DMS79 treated with DMSO at 0.1 percent for 48 hours (cell line): ENCODE data around the gene TTBK1.
"Not testable (repeated sequence)": the region's sequence is repeated elsewhere in the genome, so short reads cannot be mapped to it uniquely, and the experiment has no call there.

Source experiments
- DNase-seq: peaks from one replicate; lab custom pipeline; 2025; lab: John Stamatoyannopoulos, UW

TTBK1 gene

DNA sequence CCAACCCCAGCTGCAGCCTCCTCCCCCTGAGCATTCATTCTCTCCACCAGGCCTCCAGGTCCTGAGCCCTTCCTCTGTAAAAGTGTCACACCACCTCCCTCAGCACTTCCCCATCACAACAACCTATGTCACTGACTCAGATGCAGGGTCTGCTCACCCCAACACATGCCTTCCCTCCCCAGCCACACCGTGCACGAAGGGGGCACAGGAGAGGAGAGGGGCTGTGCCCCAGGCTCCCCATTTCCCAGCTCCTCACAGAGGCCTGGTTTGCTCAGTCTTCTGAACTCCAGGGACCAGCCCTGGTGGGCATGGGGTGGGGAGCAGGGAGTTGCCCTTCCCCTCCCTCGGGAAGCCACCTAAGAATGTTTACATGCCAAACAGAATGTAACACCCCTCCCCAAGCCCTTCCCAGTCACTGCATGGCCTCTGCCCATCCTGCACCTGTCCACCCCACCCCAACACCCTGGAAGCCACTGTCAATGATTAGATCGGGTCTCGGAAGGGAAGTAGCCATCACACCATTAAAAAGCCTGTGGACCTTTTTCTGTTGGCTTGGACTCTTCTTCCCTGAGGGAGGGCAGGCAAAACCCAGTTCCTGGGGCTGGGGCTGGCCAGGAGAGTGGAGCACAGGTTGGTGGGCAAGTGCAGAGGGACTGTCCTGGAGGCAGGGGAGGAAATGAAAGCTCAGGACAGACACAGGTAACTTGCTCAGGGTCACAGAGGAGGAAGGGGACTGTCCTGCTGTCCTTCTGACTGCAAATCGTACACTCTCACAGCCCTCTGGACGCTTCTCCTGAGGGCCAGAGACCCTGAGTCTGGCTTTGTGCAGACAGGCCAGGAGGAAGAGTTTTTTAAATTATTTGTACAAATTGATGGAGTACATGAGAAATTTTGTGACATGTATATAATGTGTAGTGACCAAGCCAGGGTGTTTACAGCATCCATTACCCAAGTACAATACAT, 44.7 kb downstream of the TTBK1 start:
- no peak for DNase-seq

DNA sequence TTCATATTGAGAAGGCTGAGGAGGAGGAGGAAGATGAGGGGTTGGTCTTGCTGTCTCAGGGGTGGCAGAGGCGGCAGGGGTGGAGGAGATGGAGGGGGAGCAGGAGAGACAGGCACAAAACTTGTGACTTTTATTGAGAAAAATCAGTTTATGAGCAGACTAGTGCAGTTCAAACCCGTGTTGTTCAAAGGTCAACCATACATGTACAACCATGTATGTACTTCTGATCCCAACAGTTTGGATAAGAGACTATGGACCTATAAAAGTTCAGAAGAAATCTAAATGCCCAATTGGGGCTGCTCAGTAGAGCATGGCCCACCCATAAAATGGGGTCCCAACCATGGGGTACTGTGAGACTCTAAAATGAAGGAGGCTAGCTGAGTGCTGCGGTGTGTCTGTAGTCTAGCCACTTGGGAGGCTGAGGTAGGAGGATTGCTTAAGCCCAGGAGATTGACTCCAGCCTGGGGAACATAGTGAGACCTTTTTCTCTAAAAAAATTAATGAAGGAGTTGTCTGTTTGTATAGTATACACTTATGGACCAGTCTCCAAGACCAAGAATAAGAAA, 47.1 kb downstream of the TTBK1 start:
- DNase-seq = no peak

DNA sequence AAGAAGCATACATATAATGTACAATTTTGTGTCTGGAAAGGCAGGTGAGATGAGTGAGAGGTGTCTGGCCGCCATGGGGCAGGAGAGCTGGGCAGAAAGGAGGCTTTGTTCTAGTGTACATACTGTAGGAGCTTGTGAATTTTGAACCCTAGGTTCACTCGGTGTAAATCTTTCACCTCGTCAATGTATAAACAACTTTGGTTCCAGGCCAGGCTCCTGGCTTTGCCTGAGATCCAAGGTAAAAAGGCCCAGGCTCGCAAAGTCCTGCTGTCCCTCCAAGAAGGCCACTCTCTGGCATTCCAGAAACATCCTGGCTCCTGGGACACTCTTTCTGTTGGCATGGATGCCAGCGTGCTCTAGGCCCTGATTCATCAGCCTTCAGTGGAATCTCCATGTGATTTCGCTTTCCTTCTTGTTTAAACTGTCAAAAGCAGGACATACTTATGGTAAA, 47.6 kb downstream of the TTBK1 start:
- DNase-seq = no peak

DNA sequence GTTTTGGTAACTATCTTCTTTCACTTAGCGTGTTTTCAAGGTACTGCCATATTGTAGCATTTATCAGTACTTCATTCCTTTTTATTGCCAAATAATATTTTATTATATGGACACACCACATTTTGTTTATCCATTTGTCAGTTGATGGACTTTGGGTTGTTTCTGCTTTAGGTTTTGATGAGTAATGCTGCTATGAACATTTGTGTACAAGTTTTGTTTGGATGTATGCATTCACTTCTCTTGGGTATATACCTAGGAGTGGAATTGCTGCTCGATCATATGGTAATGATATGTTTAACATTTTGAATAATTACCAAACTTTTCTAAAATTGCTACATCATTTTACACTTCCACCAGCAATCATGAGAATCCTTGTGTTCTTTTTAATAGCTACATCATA, 48.4 kb downstream of the TTBK1 start:
- DNase-seq = no peak

DNA sequence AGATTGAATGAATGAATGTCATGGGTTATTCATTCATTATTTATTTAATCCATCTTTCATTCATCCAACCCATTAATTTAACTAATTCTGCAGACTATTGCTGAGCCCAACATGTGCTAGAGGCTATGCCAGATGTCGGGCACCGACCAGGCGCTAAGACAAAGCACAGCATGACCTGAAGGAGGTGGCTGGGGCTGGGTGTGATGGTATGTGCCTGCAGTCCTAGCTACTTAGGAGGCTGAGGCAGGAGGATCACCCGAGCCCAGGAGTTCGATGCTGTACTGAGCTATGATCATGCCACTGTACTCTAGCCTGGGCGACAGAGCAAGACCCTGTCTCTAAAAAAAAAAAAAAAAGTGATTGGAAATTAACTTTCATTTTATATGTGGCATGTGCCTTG, 49.1 kb downstream of the TTBK1 start:
- DNase-seq = no peak

GRCh38 chr6:43292763-43293318, 49.6 kb downstream of the TTBK1 start:
- no peak for DNase-seq

DNA sequence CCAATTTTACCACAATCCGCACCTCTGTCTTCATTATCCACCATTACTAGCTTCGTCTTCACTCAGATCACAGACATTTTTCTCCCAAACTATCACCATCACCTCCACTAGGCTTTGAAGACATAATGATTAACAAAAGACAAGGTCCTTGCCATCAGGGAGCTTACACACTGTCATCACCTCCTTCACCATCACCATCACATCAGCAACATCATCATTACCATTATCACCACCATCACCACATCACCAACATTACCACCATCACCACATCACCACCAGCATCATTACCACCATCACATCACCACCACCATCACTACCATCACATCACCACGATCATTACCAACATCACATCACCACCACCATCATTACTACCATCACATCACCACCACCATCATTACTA, 50.4 kb downstream of the TTBK1 start:
- DNase-seq = no peak

DNA sequence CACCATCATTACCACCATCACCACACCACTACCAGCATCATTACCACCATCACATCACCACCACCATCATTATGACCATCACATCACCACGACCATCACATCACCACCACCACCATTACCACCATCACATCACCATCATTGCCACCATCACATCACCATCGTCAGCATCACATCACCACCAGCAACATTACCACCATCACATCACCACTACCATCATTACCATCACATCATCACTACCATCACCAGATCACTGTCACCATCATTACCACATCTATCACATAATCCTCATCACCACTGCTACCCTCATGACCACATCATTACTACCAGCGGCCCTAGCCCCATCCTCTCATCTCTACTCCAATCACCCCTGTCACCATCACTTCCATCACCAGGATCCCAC, 51.3 kb downstream of the TTBK1 start:
- no peak for DNase-seq

DNA sequence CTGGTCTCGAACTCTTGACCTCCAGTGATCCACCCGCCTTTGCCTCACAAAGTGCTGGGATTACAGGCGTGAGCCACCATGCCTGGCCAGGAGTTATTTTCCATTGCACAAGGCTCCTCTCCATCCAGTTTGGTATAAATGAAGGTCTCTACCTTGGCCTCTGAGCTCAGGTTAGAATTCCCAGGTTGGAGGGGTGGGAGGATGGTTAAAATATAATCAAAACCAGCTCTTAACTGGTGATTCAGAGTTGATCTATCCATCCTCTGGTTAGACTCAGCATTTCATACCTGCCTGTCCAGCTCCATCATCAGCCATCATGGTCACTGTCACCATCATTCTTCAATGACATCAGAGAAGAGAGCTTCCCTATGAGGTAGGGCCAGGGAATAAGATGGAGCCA, 52.2 kb downstream of the TTBK1 start:
- no peak for DNase-seq

DNA sequence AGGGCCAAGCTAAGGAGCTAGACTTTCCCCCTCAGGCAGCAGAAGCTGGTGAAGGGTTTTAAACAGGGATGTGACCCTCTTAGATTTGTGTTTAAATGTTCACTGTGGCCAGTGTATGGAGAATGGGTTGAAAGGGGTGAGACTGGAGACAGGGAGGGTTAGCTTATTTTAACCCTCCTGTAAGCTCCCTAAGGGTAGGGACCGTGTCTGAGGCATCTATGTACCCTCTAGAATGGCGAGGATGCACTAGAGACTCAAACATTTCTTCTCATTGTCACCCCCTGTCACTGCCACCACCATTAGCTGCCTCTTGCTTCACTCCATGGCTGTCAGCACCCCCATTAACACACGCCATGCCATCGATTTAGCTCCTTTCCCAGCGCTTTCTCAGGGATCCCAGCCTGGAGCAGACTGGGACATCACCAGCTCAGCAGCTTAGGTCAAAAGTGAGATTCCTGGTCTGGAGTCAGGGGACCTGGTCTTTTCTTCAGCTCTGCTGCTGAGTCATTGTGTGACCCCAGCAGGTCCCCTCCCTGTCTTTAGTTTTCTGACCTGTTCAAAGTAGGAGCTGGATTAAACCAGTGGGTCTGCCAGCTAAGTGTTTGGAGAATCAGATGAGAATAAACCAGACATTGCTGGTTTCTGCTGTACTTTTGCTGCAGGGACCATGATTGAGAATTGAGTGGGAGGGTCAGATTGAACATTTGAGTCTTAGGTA, 53.7 kb downstream of the TTBK1 start:
- DNase-seq = no peak

DNA sequence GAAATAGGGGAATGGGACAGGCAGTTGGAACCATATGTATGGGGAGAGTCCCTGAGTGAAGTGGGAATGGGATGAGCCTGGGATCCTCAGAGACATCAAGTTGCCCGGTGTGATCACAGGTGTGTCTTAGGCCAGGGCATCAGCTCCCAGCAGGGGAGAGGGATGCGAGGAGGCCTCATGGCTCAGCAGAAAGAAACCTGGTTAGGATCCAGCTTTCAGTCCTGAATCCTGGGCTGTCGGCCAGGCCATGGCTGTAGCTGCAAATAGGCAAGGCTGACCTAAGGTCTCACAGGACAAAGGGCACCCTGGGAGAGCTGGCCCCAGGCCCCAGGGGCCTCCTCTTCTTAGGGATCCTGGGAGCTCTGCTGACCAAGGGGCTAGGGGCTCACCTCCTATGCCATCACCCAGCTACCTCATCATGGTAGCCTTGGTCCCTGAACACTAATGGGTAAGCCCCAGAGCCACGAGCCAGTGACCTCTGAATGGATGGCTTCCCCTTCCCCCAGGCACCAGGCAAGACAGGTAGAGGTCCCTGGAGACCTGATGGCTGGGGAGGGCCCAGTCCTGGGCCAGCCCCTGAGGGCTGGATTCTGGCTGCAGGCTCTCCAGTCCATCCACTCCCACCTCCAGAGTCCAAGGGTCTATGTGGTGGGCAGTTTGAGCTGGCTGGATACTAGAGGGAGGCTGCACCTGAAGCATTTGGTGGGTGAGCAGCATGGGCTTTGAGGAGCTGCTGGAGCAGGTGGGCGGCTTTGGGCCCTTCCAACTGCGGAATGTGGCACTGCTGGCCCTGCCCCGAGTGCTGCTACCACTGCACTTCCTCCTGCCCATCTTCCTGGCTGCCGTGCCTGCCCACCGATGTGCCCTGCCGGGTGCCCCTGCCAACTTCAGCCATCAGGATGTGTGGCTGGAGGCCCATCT, 54.6 kb downstream of the TTBK1 start, which contains the start of gene SLC22A7:
Gene SLC22A7, plus strand, starts transcription at position 617 of the 921 bp plus-strand sequence. Its CDS starts 99 bp downstream, at position 716.
- DNase-seq = no peak

DNA sequence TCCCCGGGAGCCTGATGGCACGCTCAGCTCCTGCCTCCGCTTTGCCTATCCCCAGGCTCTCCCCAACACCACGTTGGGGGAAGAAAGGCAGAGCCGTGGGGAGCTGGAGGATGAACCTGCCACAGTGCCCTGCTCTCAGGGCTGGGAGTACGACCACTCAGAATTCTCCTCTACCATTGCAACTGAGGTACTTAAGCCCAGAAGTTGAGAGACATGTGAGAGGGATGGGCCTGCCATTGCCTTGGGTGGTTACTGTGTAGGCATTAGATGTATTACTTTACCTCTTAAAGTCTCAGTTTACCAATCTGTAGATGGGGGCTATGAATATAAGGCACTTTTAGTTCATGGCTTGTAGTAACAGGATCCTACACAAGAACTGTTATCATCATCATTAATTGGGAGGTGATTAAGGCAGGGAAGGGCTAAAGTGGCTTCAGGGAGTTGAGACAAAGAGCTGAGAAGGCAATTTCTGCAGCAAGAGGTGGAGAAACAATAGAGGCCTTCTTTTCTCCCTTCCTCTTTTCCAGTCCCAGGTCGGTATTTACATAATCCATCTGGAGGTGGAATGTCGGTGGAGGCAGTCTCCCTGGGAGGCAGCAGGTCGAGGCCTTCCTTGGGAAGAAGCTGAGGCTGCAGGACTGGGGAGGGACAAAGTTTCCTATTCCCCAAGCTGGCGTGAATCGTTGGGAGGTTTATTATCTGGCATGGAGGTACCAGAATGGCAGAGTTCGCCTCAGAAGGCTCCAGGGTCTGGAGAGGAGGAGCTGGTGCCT, 55.5 kb downstream of the TTBK1 start:
- DNase-seq = no peak

DNA sequence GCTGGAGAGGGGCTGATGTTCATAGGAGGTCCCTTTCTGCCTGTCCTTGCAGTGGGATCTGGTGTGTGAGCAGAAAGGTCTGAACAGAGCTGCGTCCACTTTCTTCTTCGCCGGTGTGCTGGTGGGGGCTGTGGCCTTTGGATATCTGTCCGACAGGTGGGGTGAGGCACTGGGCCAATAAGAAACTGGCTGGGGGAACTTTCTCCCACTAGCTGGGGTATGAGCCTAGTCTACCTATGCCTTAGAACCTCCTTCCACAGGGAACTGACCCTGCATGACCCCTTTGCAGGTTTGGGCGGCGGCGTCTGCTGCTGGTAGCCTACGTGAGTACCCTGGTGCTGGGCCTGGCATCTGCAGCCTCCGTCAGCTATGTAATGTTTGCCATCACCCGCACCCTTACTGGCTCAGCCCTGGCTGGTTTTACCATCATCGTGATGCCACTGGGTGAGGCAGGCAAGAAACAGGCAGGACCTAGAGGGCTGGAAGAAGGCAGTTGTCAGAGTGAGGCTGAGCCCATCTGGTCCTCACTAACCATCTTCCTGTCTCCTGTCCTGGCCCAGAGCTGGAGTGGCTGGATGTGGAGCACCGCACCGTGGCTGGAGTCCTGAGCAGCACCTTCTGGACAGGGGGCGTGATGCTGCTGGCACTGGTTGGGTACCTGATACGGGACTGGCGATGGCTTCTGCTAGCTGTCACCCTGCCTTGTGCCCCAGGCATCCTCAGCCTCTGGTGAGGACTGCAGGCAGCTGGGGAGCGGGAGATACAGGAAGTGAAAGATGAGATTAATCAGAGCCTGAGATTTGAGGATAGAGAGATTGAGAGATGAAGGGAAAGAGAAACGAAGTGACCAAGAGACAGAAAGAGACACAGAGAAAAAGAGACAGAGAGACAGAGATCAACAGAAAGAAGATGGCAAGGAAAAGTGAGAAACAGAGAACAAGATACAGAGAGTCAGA, 56.3 kb downstream of the TTBK1 start:
- no peak for DNase-seq

DNA sequence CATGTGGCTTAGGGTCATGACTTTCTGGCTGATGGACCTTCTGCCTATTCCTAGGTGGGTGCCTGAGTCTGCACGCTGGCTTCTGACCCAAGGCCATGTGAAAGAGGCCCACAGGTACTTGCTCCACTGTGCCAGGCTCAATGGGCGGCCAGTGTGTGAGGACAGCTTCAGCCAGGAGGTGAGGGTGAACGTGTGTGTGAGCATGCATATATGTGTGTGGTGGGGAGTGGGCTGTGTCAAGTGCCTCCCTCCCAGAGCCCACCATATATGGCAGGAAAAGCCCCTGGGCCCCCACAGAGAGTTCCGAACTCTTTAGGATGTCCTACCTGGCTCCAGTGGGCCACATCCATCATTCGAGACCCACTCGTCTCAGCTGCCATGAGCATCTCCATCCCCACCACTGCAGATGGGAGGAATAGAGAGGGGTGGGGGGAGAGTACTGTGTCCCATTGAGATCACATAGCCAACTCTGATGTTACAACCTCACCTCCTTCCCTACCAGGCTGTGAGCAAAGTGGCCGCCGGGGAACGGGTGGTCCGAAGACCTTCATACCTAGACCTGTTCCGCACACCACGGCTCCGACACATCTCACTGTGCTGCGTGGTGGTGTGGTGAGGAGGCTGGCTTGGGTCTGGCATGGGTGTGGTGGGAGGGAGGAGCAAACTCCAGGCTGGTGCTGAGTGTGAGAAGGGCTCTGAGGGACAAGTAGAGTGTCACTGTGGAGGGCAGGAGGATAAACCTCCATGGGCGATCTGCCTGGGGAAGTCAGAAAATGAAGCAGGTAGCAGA, 58.0 kb downstream of the TTBK1 start:
- DNase-seq = no peak

DNA sequence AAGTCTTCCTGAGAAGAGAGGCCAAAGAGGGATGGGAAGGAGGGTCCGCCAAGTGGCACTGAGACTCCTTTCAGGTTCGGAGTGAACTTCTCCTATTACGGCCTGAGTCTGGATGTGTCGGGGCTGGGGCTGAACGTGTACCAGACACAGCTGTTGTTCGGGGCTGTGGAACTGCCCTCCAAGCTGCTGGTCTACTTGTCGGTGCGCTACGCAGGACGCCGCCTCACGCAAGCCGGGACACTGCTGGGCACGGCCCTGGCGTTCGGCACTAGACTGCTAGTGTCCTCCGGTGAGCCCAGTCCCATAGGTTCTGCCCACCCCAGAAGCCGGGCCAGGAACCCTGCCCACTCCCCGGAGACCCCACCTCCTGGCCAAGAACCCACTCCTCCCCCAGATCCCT, 58.8 kb downstream of the TTBK1 start:
- no peak for DNase-seq

DNA sequence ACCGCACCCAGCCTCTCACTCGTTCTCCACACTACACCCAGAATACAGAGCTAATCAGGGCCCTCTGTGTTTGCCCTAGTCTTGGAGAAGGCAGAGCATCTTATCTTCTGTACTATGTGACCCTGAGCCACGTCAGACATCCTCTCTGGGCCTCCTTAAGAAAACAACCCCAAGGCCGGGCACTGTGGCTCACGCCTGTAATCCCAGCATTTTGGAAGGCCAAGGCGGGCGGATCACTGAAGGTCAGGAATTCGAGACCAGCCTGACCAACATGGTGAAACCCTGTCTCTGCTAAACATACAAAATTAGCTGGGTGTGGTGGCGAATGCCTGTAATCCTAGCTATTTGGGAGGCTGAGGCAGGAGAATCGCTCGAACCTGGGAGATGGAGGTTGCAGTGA, 59.7 kb downstream of the TTBK1 start:
- not testable (repeated sequence) for DNase-seq

DNA sequence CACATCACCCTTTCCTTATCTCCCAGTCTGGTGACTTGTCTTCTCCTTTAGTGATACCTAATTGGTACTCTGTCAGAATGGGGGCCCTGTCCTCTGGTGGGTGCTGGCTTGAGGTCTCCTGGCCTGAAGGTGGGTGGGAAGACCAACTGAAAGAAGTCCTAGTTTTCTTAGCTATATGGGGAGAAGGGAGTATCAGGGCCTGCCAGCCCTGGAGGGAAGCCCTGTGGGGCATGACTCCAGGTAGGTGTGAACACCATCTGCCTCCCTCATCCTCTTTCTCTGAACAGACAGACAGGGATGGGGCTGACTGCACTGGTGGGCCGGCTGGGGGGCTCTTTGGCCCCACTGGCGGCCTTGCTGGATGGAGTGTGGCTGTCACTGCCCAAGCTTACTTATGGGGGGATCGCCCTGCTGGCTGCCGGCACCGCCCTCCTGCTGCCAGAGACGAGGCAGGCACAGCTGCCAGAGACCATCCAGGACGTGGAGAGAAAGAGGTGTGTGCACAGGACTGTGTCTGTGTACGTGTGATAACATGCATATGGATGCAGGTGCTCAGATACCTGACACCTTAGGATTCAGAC, 60.6 kb downstream of the TTBK1 start:
- DNase-seq = no peak

- no peak for DNase-seq
Observed at GRCh38 chr6:43304361-43304760, 61.1 kb downstream of the TTBK1 start.
